ENCODE measurements around the gene ZNF598. TPM values are rescaled to one million over a fixed set of nuclear protein-coding genes. Genes with fewer than 3 reads are reported as not detected.

ZNF598 gene
- total and polyA plus RNA-seq, 10 of the 15 experiments (the other 5 are each of a cell fraction or from before 2014, with no cell fraction given): 0.08 to 74.0 (median 14.4) TPM

DNA sequence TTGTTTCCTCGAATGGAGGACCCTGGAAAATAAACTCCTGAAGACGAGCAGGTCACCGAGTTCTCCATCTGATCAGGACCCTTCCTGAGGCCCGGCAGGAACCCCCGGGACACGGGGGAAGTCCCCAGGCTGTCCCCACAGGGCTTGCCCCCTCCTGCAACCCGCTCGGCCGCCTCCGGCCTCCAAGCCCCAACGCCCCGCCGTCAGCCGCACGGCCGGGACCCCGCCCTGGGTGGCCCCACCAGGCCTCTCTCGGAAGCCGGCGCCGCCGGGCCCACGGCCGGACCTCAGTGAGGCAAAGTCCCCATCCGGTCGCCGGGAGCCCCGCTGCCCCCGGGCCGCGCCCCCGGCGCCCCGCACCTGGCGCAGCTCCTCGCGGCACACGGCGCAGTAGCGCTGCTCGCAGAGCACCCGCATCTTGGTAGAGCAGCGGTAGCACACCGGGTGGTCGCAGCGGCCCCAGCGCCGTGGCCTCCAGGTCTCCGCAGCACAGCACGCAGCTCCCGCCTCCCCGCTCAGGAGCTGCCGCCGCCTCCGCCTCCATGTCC lies 383 bp downstream of the ZNF598 start:
- ATAC-seq (peak; percentile 25), DNase-seq (ENCODE audit: low read depth, low spot score) (no peak), FAIRE-seq (no peak)
- ChIA-PET SMC1A (ENCODE audit: uncharacterized antibody, unreplicated experiment) (interaction anchor here (1.1 to 1.9 kb wide), 2 partner anchors 28 to 146 kb away, joined by 3 to 5 read pairs; partner anchors contain the start of genes NOXO1 and TRAF7), RAD21 (ENCODE audit: unreplicated experiment) (no interaction called here), POLR2A (interaction anchor here (0.6 to 2.2 kb wide), 4 partner anchors 13 to 526 kb away, joined by 3 to 14 read pairs (median 6); partner anchors contain the start of gene TRAF7), CTCF (interaction anchor here (1.3 kb wide), 1 partner anchor 8 kb away, joined by 3 read pairs; no protein-coding TSS in a partner anchor)
- Histone ChIP-seq H2AFZ (ENCODE audit: control insufficient read depth, low read depth, low read length) (no peak overlapping the region; the same call in 1 of the 2 replicates), H3K4me1 (ENCODE audit: control insufficient read depth, insufficient read depth, low read length) (peaks cover 21% of the 10 kb centered on the region), H3K4me3 (peak overlapping the region; percentile 100), H4K20me1 (ENCODE audit: control insufficient read depth, insufficient read depth) (no peaks in the 10 kb centered on the region), H3K27me3 (replicated peaks in 1 of 2; ENCODE audit: control insufficient read depth in 2 of 2, insufficient read depth in 2 of 2, low read length in 1 of 2) (no peaks in the 10 kb centered on the region), H3K9ac (ENCODE audit: control insufficient read depth, insufficient read depth, low read length) (peak overlapping the region; percentile 92), H3K79me2 (ENCODE audit: control insufficient read depth, insufficient read depth, low read length) (peaks cover 61% of the 10 kb centered on the region), H3K9me3 (replicated peaks; ENCODE audit: control insufficient read depth, insufficient read depth, low read length) (no peaks in the 10 kb centered on the region), H3K27ac (ENCODE audit: control insufficient read depth, insufficient read depth) (peak overlapping the region; percentile 89), H3K4me2 (ENCODE audit: control insufficient read depth, insufficient read depth) (peak overlapping the region; percentile 98), H3K36me3 (ENCODE audit: control insufficient read depth in 2 of 2, insufficient read depth in 2 of 2, low read length in 1 of 2) (peaks cover 0 to 3% of the 10 kb centered on the region in 2 experiments; a peak in 1 of 4 replicates)
- WGBS (ENCODE audit: insufficient coverage, insufficient replicate concordance, low lambda C conversion rate, missing lambda C conversion rate): 2% methylated on average over 44 of the region's 55 CpGs
- intact Hi-C loops (cut with micrococcal nuclease; ENCODE audit: unreplicated experiment) (loop anchor here (5.0 kb wide), 1 partner anchor 143 kb away; no protein-coding TSS in a partner anchor), in situ Hi-C loops (cut with MboI) (no loop called here)
- BruUV-seq (replicated peaks): no TSS peak
- TF ChIP-seq TARDBP (IDR thresholded peaks at IDR 0.05; ENCODE audit: borderline replicate concordance) (no peak), POU2F2 (IDR thresholded peaks at IDR 0.05; ENCODE audit: borderline replicate concordance, low read depth, low read length) (no peak), DPF2 (IDR thresholded peaks at IDR 0.05) (peak; percentile 30; the same call in 1 of the 2 replicates), TCF12 (IDR thresholded peaks at IDR 0.05; ENCODE audit: low read depth, low read length) (0 out of 2 replicates have a peak, but pooled peaks have one; percentile 12), HDAC6 (IDR thresholded peaks at IDR 0.05; ENCODE audit: unreplicated experiment) (no peak), CHD4 (IDR thresholded peaks at IDR 0.05) (no peak), NR2C1 (IDR thresholded peaks at IDR 0.05) (no peak), SIN3A (IDR thresholded peaks at IDR 0.05; ENCODE audit: low read depth, low read length) (0 out of 2 replicates have a peak, but pooled peaks have one; percentile 11), EGR1 (IDR thresholded peaks at IDR 0.05; ENCODE audit: borderline replicate concordance in 1 of 2, low read depth in 2 of 2, low read length in 2 of 2) (no peak), IRF4 (IDR thresholded peaks at IDR 0.05; ENCODE audit: low read depth, low read length) (no peak), POLR2A (IDR thresholded peaks at IDR 0.05; ENCODE audit: low read depth, low read length) (peak; percentile 71; the same call in 1 of the 2 replicates), GATAD2B (conservative IDR thresholded peaks at IDR 0.05; ENCODE audit: low read depth) (0 out of 2 replicates have a peak, but pooled peaks have one; percentile 4), ZBED1 (IDR thresholded peaks at IDR 0.05; ENCODE audit: borderline replicate concordance) (no peak), SMARCA5 (IDR thresholded peaks at IDR 0.05) (peak; percentile 36; the same call in 1 of the 2 replicates), BACH1 (IDR thresholded peaks at IDR 0.05; ENCODE audit: borderline replicate concordance) (no peak), SP1 (IDR thresholded peaks at IDR 0.05; ENCODE audit: low read depth, low read length) (no peak)
- TF ChIP-seq, protein P1, sequence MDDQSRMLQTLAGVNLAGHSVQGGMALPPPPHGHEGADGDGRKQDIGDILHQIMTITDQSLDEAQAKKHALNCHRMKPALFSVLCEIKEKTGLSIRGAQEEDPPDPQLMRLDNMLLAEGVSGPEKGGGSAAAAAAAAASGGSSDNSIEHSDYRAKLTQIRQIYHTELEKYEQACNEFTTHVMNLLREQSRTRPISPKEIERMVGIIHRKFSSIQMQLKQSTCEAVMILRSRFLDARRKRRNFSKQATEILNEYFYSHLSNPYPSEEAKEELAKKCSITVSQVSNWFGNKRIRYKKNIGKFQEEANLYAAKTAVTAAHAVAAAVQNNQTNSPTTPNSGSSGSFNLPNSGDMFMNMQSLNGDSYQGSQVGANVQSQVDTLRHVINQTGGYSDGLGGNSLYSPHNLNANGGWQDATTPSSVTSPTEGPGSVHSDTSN (IDR thresholded peaks at IDR 0.05; ENCODE audit: insufficient replicate concordance, low read depth, low read length): no peak
- TF ChIP-seq, protein P2, sequence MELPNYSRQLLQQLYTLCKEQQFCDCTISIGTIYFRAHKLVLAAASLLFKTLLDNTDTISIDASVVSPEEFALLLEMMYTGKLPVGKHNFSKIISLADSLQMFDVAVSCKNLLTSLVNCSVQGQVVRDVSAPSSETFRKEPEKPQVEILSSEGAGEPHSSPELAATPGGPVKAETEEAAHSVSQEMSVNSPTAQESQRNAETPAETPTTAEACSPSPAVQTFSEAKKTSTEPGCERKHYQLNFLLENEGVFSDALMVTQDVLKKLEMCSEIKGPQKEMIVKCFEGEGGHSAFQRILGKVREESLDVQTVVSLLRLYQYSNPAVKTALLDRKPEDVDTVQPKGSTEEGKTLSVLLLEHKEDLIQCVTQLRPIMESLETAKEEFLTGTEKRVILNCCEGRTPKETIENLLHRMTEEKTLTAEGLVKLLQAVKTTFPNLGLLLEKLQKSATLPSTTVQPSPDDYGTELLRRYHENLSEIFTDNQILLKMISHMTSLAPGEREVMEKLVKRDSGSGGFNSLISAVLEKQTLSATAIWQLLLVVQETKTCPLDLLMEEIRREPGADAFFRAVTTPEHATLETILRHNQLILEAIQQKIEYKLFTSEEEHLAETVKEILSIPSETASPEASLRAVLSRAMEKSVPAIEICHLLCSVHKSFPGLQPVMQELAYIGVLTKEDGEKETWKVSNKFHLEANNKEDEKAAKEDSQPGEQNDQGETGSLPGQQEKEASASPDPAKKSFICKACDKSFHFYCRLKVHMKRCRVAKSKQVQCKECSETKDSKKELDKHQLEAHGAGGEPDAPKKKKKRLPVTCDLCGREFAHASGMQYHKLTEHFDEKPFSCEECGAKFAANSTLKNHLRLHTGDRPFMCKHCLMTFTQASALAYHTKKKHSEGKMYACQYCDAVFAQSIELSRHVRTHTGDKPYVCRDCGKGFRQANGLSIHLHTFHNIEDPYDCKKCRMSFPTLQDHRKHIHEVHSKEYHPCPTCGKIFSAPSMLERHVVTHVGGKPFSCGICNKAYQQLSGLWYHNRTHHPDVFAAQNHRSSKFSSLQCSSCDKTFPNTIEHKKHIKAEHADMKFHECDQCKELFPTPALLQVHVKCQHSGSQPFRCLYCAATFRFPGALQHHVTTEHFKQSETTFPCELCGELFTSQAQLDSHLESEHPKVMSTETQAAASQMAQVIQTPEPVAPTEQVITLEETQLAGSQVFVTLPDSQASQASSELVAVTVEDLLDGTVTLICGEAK (IDR thresholded peaks at IDR 0.05; ENCODE audit: borderline replicate concordance): no peak
- TF ChIP-seq, protein P3, sequence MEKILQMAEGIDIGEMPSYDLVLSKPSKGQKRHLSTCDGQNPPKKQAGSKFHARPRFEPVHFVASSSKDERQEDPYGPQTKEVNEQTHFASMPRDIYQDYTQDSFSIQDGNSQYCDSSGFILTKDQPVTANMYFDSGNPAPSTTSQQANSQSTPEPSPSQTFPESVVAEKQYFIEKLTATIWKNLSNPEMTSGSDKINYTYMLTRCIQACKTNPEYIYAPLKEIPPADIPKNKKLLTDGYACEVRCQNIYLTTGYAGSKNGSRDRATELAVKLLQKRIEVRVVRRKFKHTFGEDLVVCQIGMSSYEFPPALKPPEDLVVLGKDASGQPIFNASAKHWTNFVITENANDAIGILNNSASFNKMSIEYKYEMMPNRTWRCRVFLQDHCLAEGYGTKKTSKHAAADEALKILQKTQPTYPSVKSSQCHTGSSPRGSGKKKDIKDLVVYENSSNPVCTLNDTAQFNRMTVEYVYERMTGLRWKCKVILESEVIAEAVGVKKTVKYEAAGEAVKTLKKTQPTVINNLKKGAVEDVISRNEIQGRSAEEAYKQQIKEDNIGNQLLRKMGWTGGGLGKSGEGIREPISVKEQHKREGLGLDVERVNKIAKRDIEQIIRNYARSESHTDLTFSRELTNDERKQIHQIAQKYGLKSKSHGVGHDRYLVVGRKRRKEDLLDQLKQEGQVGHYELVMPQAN (conservative IDR thresholded peaks at IDR 0.05): peak; percentile 59
